ENCODE data around the gene RSU1.

The RSU1 gene

GRCh38 chr10:16656895-16657294 is 160.3 kb downstream of the RSU1 start:
- Mint-ChIP-seq H3K9me3 (no peaks in the 10 kb centered on the region), H3K36me3 (no peaks in the 10 kb centered on the region), H3K4me3 (no peak overlapping the region), H3K4me1 (peaks cover 32% of the 10 kb centered on the region), H3K27ac (no peak overlapping the region)
- ATAC-seq (no peak), DNase-seq (ENCODE audit: low spot score in 2 of 2) (no peak)

- H3K9me3 Mint-ChIP-seq: no peaks in the 10 kb centered on the region
- DNase-seq (ENCODE audit: low spot score in 2 of 2) (no peak), ATAC-seq (peak; percentile 84)
- no peak overlapping the region for H3K4me3 Mint-ChIP-seq
- no peak overlapping the region for H3K27ac Mint-ChIP-seq
- peaks cover 27% of the 10 kb centered on the region for H3K4me1 Mint-ChIP-seq
- H3K36me3 Mint-ChIP-seq: no peaks in the 10 kb centered on the region
These were observed 164.0 kb downstream of the RSU1 start for GRCh38 chr10:16653224-16653623.

GRCh38 chr10:16652154-16652553 is 165.1 kb downstream of the RSU1 start:
- Mint-ChIP-seq H3K36me3 (no peaks in the 10 kb centered on the region), H3K4me3 (peak overlapping the region; percentile 2), H3K27ac (peak overlapping the region; percentile 11), H3K9me3 (no peaks in the 10 kb centered on the region), H3K4me1 (peaks cover 36% of the 10 kb centered on the region)
- ATAC-seq (peak; percentile 61), DNase-seq (ENCODE audit: low spot score in 2 of 2) (no peak)

- Mint-ChIP-seq H3K9me3 (no peaks in the 10 kb centered on the region), H3K4me3 (no peak overlapping the region), H3K4me1 (peaks cover 45% of the 10 kb centered on the region), H3K27ac (no peak overlapping the region), H3K36me3 (no peaks in the 10 kb centered on the region)
- DNase-seq (ENCODE audit: low spot score in 2 of 2) (no peak), ATAC-seq (no peak)
These were observed 167.5 kb downstream of the RSU1 start for GRCh38 chr10:16649757-16650156.

GRCh38 chr10:16648366-16648765 is 168.9 kb downstream of the RSU1 start:
- Mint-ChIP-seq H3K9me3 (no peaks in the 10 kb centered on the region), H3K36me3 (no peaks in the 10 kb centered on the region), H3K4me3 (no peak overlapping the region), H3K27ac (no peak overlapping the region), H3K4me1 (peaks cover 46% of the 10 kb centered on the region)
- DNase-seq (ENCODE audit: low spot score in 2 of 2): no peak
- ATAC-seq: no peak

GRCh38 chr10:16646181-16647059 is 170.8 kb downstream of the RSU1 start:
- H3K9me3 Mint-ChIP-seq: no peaks in the 10 kb centered on the region
- no peaks in the 10 kb centered on the region for H3K36me3 Mint-ChIP-seq
- peak overlapping the region; percentile 77 for H3K27ac Mint-ChIP-seq
- no peak overlapping the region for H3K4me3 Mint-ChIP-seq
- ATAC-seq: peak; percentile 95
- peaks cover 40% of the 10 kb centered on the region for H3K4me1 Mint-ChIP-seq
- peak in 1 of 2 donors; percentile 53 for DNase-seq (ENCODE audit: low spot score in 2 of 2)

- no peaks in the 10 kb centered on the region for H3K9me3 Mint-ChIP-seq
- no peak overlapping the region for H3K27ac Mint-ChIP-seq
- ATAC-seq: no peak
- H3K4me3 Mint-ChIP-seq: no peak overlapping the region
- DNase-seq (ENCODE audit: low spot score in 2 of 2): no peak
- H3K36me3 Mint-ChIP-seq: no peaks in the 10 kb centered on the region
- peaks cover 47% of the 10 kb centered on the region for H3K4me1 Mint-ChIP-seq
These were observed 173.1 kb downstream of the RSU1 start for GRCh38 chr10:16644146-16644545.

GRCh38 chr10:16643502-16643901 is 173.7 kb downstream of the RSU1 start:
- Mint-ChIP-seq H3K4me1 (peaks cover 47% of the 10 kb centered on the region), H3K4me3 (no peak overlapping the region), H3K36me3 (no peaks in the 10 kb centered on the region), H3K27ac (no peak overlapping the region), H3K9me3 (no peaks in the 10 kb centered on the region)
- ATAC-seq: no peak
- no peak for DNase-seq (ENCODE audit: low spot score in 2 of 2)

- H3K4me3 Mint-ChIP-seq: no peak overlapping the region
- no peaks in the 10 kb centered on the region for H3K9me3 Mint-ChIP-seq
- ATAC-seq (no peak), DNase-seq (ENCODE audit: low spot score in 2 of 2) (no peak)
- peaks cover 27% of the 10 kb centered on the region for H3K4me1 Mint-ChIP-seq
- no peaks in the 10 kb centered on the region for H3K36me3 Mint-ChIP-seq
- H3K27ac Mint-ChIP-seq: no peak overlapping the region
These were observed 177.1 kb downstream of the RSU1 start for GRCh38 chr10:16640153-16640552.

- Mint-ChIP-seq H3K36me3 (no peaks in the 10 kb centered on the region), H3K27ac (no peak overlapping the region), H3K9me3 (no peaks in the 10 kb centered on the region), H3K4me1 (peaks cover 24% of the 10 kb centered on the region), H3K4me3 (no peak overlapping the region)
- DNase-seq (ENCODE audit: low spot score in 2 of 2) (no peak), ATAC-seq (no peak)
These were observed 177.8 kb downstream of the RSU1 start for GRCh38 chr10:16639471-16639870.

- H3K9me3 Mint-ChIP-seq: no peaks in the 10 kb centered on the region
- H3K4me3 Mint-ChIP-seq: no peak overlapping the region
- DNase-seq (ENCODE audit: low spot score in 2 of 2) (no peak), ATAC-seq (no peak)
- H3K36me3 Mint-ChIP-seq: no peaks in the 10 kb centered on the region
- no peak overlapping the region for H3K27ac Mint-ChIP-seq
- H3K4me1 Mint-ChIP-seq: no peaks in the 10 kb centered on the region
These were observed 184.2 kb downstream of the RSU1 start for GRCh38 chr10:16632996-16633395.

GRCh38 chr10:16626697-16627096 is 190.5 kb downstream of the RSU1 start:
- no peak for DNase-seq (ENCODE audit: low spot score in 2 of 2)
- Mint-ChIP-seq H3K4me3 (no peak overlapping the region), H3K4me1 (no peaks in the 10 kb centered on the region), H3K36me3 (no peaks in the 10 kb centered on the region), H3K9me3 (no peaks in the 10 kb centered on the region), H3K27ac (peak overlapping the region; percentile 16)
- ATAC-seq: no peak

GRCh38 chr10:16612981-16613355 is 204.3 kb downstream of the RSU1 start:
- Mint-ChIP-seq H3K27ac (no peak overlapping the region), H3K9me3 (peaks cover 12% of the 10 kb centered on the region), H3K4me3 (no peak overlapping the region), H3K36me3 (no peaks in the 10 kb centered on the region), H3K4me1 (no peaks in the 10 kb centered on the region)
- DNase-seq (ENCODE audit: low spot score in 2 of 2) (no peak), ATAC-seq (no peak)

- DNase-seq (ENCODE audit: low spot score in 2 of 2): peak in 1 of 2 donors; percentile 7
- H3K36me3 Mint-ChIP-seq: no peaks in the 10 kb centered on the region
These were observed 204.9 kb downstream of the RSU1 start for GRCh38 chr10:16612115-16612980.

GRCh38 chr10:16611037-16611436 is 206.2 kb downstream of the RSU1 start:
- H3K27ac Mint-ChIP-seq: no peak overlapping the region
- H3K4me3 Mint-ChIP-seq: no peak overlapping the region
- DNase-seq (ENCODE audit: low spot score in 2 of 2) (no peak), ATAC-seq (no peak)
- H3K9me3 Mint-ChIP-seq: peaks cover 9% of the 10 kb centered on the region
- H3K4me1 Mint-ChIP-seq: no peaks in the 10 kb centered on the region
- no peaks in the 10 kb centered on the region for H3K36me3 Mint-ChIP-seq

More at GRCh38 chr10:16612115-16612980, 204.9 kb downstream of the RSU1 start:
- ATAC-seq: no peak
- Mint-ChIP-seq H3K4me1 (no peaks in the 10 kb centered on the region), H3K4me3 (no peak overlapping the region), H3K9me3 (peaks cover 12% of the 10 kb centered on the region), H3K27ac (no peak overlapping the region)

GRCh38 chr10:16609211-16609610 is 208.0 kb downstream of the RSU1 start:
- no peaks in the 10 kb centered on the region for H3K36me3 Mint-ChIP-seq
- H3K4me1 Mint-ChIP-seq: no peaks in the 10 kb centered on the region
- no peak overlapping the region for H3K4me3 Mint-ChIP-seq
- DNase-seq (ENCODE audit: low spot score in 2 of 2) (no peak), ATAC-seq (no peak)
- H3K27ac Mint-ChIP-seq: no peak overlapping the region
- H3K9me3 Mint-ChIP-seq: no peaks in the 10 kb centered on the region

Data from stimulated activated effector memory CD8-positive, alpha-beta T cell treated with anti-CD3 and anti-CD28 coated beads, Interleukin-12 subunit alpha, Interleukin-12 subunit beta, amount 100 ng/mL, for 72 hours (primary cell).